Ecto neural progenitor cell (in vitro differentiated cells): Measurements from ENCODE around the gene NPFFR1.

Experiments used
- DNase-seq: peaks from one replicate; pipeline ENCODE4 v3.0.0-alpha.2; 2018; ENCODE audit warnings: low spot score

The NPFFR1 gene

DNA sequence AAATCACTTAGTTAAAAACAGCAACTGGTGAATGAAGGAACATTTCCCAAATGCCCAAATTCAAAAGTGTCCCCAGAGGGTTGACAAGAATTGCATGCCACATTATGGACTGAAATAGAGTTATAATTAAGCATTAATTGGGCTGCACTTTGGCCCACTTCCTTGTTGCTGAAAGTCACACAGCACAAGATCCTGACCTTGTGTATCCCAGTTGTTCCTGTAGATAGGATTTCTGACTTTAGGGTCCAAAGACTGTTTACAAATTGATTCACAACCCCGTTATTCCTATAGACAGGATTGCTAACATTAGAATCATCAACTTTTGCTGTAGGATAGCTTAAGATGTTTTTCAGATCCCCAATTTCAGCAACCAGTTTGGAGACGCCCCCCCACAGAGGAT is 31.5 kb upstream of the NPFFR1 start:
- no peak for DNase-seq

DNA sequence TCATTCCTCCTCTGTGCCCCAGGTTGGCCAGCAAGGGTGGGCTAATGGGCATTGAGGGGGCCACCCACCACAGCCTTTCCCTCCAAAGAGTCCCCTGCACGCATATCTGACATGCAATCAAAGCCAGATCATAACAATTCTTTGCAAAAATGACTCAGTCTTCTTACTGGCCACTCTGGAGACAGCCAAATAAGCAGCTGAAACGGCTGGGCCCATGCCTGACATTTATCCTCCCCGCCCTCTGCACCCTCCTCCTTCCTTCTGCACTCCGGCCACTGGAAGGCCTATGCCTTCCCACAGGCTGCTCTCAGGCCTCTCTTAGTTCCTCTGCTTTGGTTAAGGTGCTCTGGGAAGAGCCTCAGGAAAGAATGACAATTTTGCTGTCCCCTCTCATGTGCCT is 29.2 kb upstream of the NPFFR1 start:
- no peak for DNase-seq

DNA sequence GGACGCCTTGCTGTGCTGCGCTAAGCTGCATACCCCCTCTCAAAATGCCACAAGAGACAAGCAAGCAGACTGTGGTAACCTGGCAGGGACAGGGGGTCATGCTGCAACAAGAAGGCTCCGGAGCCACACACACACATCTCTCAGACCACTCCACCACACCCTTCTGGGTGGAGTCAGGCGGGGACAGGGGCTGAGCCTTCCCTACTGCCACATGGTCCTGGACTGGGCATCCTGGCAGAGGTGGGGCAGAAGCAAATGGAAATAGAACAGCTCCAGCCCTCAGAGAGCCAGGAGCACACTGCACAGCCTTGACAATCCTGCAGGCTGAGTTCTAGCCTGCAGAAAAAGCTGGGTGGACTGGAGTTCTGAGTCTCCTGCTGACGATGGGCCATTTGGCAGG is 28.4 kb upstream of the NPFFR1 start:
- DNase-seq = no peak

DNA sequence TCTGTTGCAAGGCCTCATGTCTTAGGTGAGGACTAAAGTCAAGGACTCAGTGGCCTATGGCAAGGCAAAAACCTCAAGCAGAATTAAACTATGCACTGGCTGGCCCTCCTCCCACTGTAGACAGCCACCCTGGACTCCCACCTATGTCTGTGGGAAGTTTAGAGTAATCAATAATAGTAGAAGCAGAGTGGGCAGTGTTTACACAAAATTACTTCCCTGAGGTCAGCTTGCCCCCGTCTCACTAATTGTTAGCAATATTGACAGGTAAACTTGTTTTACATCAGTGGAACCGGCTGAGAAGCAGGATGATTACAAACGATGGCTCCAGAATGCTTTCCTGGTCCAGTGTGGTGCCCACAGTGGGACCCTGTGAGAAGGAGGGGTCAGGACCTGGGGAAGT is 27.9 kb upstream of the NPFFR1 start:
- DNase-seq = no peak

DNA sequence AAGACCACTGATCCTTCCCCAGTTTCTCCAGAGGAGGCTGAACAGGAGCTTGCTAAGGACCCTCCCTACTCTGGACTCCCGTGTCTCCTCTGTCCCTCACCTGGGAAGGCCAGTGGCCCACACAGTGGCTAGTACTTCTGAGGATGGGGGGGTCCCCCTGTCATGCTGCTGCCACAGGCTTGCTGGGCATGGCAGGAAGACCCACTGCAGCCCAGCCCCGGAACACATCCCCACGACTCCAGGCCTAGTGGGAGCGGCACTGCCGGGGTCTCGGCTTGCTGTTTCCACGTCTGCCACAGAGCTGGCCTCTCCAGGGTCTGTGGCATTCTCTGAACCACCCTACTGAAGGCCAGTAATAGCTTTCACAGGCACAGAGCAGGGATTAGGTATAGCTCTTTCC is 25.9 kb upstream of the NPFFR1 start:
- DNase-seq = no peak

DNA sequence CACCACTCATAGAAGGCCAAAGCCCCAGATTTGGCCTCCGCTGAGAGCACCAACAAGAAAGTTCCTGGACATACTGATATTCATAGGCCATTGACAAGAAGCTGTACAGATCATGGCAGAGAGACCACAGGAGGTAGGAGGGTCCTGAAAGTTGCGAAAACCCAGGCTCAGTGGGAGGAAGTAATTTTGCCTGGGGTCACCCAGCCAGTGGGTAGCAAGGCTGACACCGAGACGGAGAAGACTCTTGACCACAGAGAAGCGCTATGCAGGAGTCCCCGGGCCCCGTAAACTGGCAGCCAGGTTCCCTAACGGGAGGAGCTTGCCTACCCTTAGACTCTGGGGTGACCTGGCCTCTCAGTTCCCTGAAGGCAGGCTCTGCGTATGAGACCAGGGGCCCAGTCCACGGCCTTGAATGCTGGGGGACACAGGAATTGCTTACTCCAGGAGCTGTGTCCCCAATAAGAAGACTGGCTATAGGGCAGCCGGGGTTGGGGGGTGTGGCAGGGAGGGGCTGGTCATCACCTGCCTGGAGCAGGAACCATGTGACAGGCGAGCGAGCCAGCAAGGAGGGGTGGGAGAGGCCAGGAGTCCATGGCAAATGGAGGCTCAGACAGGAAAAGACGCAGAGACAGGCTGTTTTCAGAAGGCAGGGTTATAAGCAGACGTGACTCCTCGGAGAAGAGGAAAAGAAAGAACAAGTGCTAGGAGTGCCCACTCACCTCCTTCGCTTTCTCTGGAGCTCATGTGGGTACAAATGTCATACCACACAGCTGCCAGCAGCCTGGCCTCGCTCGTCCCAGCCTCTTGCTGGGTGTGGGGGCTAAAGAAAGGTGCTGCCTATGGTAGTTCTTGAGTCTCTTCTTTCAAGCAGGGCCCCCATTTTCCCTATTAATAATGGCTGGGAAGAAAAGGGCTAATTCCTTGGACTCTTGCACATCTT is 24.6 kb upstream of the NPFFR1 start:
- DNase-seq = no peak

DNA sequence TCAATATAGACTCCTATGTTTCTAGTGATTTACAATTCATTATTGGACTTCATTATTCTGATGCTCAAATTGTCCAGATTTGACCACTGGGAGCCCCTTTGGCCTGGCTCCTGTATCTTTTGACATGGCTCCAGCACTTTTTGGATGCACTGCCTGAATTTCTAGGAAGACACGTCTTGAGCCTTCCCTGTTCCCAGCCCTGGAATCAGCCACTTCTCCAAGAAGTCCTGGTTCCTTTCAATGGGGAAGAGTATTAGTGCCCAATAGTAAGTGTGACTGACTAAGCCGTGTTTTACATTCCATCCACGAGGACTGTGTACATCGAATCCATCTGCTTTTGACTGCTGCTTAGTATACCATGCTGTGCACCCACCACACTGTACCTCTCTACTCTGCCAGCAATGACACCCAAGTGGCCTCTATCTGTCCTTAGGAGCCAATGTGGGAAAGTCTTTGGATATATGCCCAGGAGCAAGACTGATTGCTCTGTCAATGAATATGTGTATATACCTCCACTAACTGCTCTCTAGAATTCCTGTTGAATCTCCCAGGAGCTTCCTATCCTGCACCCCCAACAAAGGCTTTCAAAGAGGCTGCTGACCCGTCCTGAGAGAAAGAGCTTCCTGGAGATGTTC is 23.2 kb upstream of the NPFFR1 start:
- DNase-seq = no peak

DNA sequence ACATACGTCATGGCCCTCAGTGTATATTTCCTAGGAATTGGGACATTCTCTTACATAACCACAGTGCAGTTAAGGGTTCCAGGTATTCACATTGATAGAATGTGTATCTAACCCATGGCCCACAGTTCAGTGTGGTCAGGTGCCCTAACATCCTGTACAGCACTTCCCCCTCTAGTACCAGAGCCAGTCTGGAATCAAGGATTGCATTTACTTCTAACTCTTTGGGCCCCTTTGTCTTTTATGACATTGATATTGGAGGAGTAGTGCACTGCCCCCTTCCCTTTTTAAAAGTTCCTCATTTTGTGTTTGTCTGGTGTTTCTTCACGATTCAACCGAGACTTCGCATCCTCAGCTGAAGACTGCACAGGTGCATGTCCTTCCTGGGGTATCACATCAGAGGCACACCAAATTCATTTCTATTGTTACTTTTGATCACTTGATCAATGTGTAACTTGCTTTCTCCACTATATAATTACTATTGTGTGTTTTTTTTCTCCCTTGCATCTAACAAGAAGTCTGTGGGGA is 22.4 kb upstream of the NPFFR1 start:
- DNase-seq = no peak

DNA sequence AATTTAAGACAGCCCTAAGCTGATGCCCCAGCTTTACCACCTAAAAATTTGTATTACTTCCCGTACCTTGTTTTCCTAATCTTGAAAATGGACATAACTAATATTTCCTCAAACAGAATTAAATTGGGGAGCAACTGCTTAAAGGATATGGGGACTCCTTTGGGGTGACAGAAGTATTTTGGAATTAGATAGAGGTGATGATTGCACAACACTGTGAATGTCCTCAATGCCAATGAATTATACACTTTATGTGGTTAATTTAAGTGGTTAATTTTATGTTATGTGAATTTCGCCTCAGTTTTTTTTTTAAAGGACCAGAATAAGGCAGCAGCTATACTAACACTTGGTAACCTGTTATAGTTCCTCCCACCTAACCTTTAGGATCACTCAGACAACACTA is 19.9 kb upstream of the NPFFR1 start:
- no peak for DNase-seq

DNA sequence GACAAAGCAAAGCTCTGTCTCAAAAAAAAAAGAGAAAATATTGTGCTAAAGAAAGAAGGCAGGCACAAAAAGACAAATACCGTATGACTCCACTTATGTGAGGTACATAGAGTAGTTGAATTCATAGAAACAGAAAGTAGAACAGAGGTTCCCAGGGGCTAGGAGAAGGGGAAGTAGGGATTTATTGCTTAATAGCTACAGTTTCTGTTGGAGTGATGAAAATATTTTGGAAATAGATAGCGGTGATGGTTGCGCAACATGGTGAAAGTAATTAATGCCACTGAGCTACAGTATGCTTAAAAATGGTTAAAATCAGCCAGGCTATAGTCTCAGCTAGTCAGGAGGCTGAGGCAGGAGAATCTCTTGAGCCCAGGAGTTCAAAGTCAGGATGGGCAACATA is 18.5 kb upstream of the NPFFR1 start:
- DNase-seq = no peak

DNA sequence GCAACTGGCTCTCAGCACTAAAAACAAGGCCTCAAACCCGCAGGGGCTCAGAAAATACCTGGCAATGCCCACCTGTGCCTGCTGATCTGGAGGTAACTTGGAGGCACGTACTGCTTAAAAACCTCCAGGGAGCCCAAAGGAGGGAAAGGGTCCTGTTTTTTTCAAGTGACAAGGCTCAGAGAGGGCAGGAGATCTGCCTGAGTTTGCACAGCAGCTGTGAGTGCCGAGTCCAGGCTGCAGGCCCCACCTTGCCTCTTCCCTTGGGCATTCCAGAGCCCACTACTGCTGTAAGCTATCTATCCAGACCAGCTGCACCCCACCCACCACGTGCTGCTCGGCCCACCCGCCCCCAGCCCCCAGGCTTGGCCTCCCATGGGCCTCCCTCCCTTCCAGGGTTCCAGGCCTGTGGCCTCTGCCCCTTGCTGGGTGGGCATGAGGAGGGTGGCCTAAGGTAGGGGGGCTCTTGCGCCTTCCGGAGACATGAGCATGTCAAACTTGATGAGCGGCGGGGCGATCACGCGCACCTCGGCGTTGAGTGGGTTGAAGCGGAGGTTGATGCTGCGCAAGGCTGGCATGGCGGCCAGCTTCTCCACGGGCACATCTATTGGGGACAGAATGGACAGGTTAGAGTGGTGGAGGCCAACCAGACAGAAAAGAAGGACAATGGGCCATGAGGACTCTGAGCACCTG is 17.2 kb upstream of the NPFFR1 start:
- DNase-seq = no peak

DNA sequence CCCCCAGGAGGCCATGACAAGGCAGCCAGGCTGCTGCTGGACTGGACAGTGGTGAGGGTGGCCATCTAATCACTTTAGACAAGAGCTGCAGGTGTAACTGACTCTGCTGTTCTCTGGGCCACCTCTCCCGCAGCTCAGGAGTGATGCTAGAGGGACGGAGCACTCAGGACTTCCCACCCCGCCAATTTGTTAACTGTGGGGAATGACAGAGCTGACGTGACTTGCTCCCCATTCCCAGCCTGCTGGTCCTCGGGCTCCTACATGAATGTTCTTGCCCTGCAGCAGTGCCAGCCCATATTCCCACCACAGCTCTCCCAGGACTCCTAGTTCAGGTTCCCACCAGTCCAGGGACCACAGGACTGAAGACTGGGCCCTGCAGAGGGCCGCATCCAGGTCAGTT is 16.7 kb upstream of the NPFFR1 start:
- DNase-seq = no peak

DNA sequence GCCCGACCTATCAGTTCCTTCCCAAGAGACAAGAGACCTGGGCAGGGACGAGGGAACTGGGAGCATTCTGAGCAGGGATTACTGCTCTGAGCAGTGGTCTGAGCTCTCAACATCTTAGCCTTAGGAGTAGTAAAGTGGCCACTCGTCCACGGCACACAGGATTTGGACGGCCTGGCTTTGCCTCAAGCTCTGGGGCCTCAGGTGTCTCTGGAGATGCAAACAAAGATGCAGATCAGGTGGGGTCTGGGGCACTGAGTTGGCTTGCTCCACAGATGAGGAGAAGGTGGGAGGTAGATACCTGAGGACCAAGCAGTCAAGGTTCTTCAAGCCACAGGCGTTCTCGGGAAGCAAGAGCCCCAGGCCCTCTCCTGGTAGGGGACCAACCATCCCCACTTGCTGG is 16.1 kb upstream of the NPFFR1 start:
- DNase-seq = no peak

DNA sequence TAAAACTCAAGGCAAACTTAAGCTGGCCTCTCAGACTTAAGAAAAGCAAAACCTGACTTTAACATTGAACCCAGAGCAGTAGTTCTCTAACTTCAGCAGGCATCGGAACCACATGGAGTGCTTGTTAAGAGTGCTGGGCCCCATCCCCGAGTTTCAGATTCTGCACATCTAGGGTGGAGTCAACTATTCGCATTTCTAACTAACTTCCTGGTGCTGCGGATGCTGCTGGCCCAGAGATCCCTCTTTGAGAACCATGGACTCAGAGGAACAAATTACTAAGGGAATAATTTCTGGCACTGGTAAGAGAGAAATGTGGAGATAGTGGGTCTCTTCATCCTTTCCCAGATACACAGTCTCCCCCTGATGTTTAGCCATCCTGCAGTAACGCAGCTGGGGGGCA is 14.6 kb upstream of the NPFFR1 start:
- no peak for DNase-seq

DNA sequence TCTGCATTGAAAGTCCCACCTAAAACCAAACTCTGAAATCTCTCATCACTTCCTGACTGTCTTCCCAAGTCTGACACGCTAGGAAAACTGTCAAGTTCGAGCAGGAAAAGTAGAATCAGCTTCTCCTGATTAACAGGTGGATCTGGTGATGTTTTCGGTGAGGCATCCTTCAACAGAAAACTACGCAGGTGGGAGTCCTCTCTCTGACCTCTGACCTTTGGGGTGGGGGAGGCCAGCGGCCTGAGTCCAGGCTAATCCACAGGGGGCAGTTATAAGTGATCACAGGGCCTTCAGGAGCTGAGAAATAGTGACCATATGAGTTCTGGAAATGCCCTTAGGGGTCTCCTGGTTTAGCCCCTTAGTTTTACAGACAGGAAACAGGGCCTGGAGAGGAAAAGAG is 13.4 kb upstream of the NPFFR1 start:
- no peak for DNase-seq

DNA sequence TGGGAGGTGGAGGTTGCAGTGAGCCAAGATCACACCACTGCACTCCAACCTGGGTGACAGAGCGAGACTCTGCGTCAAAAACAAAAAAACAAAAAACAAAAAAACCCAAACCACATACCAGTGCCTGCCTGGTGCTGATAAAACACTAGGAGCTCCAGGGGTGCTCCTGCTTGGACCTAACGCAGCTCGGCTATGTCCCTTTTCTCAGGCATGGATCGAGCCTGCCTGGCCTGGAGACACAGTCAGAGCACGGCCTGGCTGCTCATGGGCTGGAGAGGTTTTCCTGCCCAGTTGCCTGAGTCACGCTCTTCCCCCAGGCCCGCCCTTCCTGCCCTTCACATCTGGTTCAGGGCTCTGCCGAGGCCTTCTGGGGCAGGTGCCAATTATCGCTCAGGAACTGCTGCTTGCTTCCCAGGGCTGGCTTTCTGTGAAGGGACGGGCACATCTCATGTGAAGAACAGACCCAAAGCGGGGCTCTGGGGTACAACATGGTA is 12.6 kb upstream of the NPFFR1 start:
- DNase-seq = no peak

DNA sequence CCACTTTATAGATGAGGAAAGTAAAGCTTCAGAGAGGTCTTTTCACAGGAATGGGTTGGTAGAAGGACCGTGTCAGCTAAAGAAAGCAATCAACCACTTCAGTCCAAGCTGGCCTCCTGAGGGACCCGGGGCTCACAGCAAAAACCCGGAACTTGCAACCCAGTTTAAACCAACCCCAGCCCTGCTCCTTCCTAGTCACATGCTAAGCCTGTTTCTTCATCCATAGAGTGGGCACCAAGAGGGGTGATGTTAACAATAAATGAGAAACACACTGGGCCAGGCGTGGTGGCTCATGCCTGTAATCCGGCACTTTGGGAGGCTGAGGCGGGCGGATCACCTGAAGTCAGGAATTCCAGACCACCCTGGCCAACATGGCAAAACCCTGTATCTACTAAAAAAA is 12.1 kb upstream of the NPFFR1 start:
- no peak for DNase-seq

DNA sequence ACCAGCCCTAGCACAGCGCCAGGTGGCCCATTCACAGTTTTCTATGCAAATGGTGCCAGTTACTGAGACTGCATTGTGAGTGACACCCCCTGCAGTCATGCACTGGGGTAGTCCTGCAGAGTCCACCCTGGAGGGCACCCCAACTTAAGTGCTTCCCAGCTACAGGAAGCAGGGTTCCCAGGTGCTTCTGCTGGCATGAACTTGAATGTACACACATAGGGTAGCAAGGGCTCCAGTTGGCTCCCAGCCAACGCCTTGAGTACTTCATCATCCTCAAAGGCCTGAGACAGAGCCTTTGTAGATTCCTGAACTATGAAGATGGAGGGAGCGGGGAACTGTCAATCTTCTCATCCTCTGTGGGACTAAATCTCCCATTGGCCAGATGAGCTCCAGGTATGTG is 11.5 kb upstream of the NPFFR1 start:
- no peak for DNase-seq

DNA sequence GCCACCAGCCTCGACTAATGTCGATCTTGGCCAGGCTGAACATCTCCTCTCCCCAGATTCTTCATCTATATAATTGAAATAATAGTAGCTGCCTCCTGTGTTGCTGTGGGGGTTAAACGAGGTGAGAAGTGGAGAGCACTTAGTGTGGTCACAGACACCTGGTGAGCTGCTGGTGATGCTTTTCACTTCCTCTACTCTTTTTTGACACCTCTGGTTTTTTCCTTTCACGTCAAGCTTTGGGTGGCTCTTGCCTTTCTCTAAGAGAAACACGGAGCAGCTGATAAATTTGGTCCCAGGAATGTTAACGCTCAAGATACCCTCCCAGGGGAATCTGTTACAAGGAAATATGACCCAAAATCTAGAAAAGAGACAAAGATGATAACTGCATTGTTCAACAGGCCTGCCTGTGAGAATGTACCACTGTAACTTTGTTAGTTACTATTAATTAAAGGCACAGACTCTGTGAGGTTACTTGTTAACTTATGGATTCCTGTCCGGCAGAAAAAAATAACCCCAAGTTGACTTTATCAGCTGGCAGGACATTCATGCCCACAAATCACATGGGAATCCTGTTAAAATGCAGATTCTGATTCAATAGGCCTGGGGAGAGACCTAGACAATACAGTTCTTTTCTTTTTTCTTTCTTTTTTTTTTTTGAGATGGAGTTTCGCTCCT is 9.5 kb upstream of the NPFFR1 start:
- no peak for DNase-seq

DNA sequence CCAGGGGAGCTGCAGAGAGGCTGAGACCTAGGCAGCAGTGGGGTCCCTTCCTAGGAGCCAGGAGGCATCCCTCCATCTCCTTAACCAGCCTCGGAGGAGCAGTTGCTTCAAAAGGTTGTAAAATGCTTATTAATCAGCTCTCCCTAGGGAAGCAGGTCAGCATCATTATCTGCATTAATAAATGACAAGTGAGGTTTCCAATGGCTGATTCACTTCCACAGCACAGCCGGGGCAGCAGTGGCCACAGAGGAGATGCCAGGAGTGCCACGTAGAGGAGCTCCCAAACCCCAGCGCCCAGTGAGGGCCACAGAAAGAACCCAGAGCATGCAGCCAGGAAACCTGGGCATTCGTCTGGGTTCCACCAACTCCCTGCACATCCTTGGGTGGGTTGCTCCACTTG is 8.2 kb upstream of the NPFFR1 start:
- DNase-seq = no peak

DNA sequence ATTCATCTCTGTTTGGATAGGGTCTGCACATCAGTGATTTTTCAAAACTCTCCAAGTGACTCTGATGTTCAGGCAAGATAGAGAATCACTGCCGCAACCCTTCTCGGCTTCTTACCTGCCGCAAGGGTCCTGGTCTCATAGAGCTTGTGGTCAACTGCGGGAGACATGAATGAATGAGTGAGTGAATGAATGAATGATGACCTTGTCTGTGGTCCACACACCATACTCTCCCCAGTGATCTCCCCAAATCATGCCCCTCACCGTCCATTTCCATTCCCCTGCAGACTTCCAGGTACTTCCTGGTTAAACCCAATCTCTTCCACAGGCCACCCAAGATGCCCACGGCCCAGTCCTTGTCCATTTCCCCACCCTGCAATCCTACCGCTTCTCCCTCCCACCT is 5.9 kb upstream of the NPFFR1 start:
- DNase-seq = no peak

DNA sequence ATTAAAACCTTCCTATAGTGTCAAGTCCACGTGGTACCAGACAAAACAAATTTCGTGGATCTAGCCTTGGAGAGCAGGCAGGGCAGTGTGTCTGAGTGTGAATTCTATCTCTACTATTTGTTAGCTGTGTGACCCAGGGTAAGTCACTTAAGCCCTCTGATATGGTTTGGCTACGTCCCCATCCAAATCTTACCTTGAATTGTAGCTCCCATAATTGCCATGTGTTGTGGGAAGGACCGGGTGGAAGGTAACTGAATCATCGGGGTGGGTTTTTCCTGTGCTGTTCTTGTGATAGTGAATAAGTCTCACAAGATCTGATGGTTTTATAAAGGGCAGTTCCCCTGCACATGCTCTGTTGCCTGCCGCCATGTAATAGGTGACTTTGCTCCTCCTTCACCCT is 2.8 kb upstream of the NPFFR1 start:
- DNase-seq = no peak
